ENCODE data around the gene LILRB3. TPM values are rescaled to one million over a fixed set of nuclear protein-coding genes. Genes with fewer than 3 reads are reported as not detected.
"Not testable (repeated sequence)": the region's sequence is repeated elsewhere in the genome, so short reads cannot be mapped to it uniquely, and the experiment has no call there.

Gene LILRB3
- polyA plus RNA-seq, 1 experiment = not detected

GRCh38 chr19:54188215-54188871, 34.5 kb downstream of the LILRB3 start:
- no peak for TF ChIP-seq CTCF (IDR thresholded peaks at IDR 0.05; ENCODE audit: insufficient read depth, low read depth, low read length)
- Histone ChIP-seq H3K4me3 (ENCODE audit: low read depth, low read length) (peak overlapping the region; percentile 79), H3K27me3 (ENCODE audit: control insufficient read depth, insufficient read depth, low read length) (no peaks in the 10 kb centered on the region), H3K36me3 (ENCODE audit: control insufficient read depth, insufficient read depth, low read length) (peaks cover 16% of the 10 kb centered on the region)
- ChIA-PET CTCF (interaction anchor here (0.7 to 2.0 kb wide), 3 partner anchors 15 to 77 kb away, joined by 3 to 9 read pairs (median 3); no protein-coding TSS in a partner anchor), POLR2A (interaction anchor here (0.6 kb wide), 1 partner anchor 279 kb away, joined by 3 read pairs; no protein-coding TSS in a partner anchor)
- no peak for DNase-seq (ENCODE audit: low read depth)

DNA sequence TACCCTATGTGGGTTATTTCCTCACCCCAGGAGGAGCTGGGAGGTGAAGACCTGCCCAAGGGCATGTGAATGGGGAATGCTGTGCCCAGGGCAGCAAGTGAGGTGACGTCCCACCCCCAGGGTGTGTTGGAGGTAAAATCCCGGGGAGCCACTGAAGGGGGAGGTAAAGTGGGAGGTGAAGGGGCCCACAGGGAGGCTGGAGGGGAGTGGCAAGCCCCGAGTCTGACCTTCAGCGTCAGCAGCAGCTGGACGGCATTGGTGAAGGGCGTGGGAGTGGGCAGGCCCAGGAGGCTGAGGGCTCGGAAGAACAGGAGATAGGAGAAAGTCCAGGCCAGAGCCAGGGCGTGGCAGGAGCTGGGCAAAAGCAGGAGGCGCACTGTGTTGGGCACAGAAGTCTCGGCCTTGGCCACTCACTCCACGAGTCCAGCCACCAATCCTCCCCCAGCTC, 35.8 kb downstream of the LILRB3 start:
- TF ChIP-seq CTCF (IDR thresholded peaks at IDR 0.05; ENCODE audit: insufficient read depth, low read depth, low read length) = no peak
- H3K36me3 ChIP-seq (ENCODE audit: control insufficient read depth, insufficient read depth, low read length) = peaks cover 17% of the 10 kb centered on the region
- no peak for DNase-seq (ENCODE audit: low read depth)
- no peak overlapping the region for H3K4me3 ChIP-seq (ENCODE audit: low read depth, low read length)
- CTCF ChIA-PET = interaction anchor here (1.1 to 1.3 kb wide), 2 partner anchors 11 to 16 kb away, joined by 3 read pairs; no protein-coding TSS in a partner anchor
- POLR2A ChIA-PET = no interaction called here
- H3K27me3 ChIP-seq (ENCODE audit: control insufficient read depth, insufficient read depth, low read length) = no peaks in the 10 kb centered on the region

GRCh38 chr19:54186351-54186750, 36.5 kb downstream of the LILRB3 start:
- H3K27me3 ChIP-seq (ENCODE audit: control insufficient read depth, insufficient read depth, low read length) = no peaks in the 10 kb centered on the region
- ChIA-PET POLR2A (no interaction called here), CTCF (interaction anchor here (1.1 to 1.3 kb wide), 2 partner anchors 11 to 16 kb away, joined by 3 read pairs; no protein-coding TSS in a partner anchor)
- H3K36me3 ChIP-seq (ENCODE audit: control insufficient read depth, insufficient read depth, low read length) = peaks cover 17% of the 10 kb centered on the region
- no peak for DNase-seq (ENCODE audit: low read depth)
- H3K4me3 ChIP-seq (ENCODE audit: low read depth, low read length) = no peak overlapping the region
- TF ChIP-seq CTCF (IDR thresholded peaks at IDR 0.05; ENCODE audit: insufficient read depth, low read depth, low read length) = no peak

GRCh38 chr19:54183431-54183830, 39.4 kb downstream of the LILRB3 start:
- DNase-seq (ENCODE audit: low read depth) = no peak
- CTCF ChIA-PET = interaction anchor here (2.2 kb wide), 1 partner anchor 15 kb away, joined by 7 read pairs; no protein-coding TSS in a partner anchor
- H3K4me3 ChIP-seq (ENCODE audit: low read depth, low read length) = no peak overlapping the region
- TF ChIP-seq CTCF (IDR thresholded peaks at IDR 0.05; ENCODE audit: insufficient read depth, low read depth, low read length) = no peak
- H3K27me3 ChIP-seq (ENCODE audit: control insufficient read depth, insufficient read depth, low read length) = no peaks in the 10 kb centered on the region
- POLR2A ChIA-PET = no interaction called here
- H3K36me3 ChIP-seq (ENCODE audit: control insufficient read depth, insufficient read depth, low read length) = peaks cover 34% of the 10 kb centered on the region

DNA sequence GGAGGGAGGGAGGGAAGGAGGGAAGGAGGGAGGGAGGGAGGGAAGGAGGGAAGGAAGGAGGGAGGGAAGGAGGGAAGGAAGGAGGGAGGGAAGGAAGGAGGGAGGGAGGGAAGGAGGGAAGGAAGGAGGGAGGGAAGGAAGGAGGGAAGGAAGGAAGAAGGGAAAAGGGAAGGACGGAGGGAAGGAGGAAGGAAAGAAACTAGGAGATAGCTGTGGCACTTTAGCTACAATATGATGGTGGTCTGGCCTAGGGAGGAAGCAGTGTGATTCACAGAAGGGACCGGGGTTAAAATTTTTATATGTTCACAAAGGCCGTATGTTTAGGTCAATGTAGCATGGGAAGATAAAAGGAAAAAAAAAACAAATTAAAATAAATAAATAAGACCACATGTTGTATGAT, 40.9 kb downstream of the LILRB3 start:
- POLR2A ChIA-PET; H3K27me3 ChIP-seq (ENCODE audit: control insufficient read depth, insufficient read depth, low read length); DNase-seq (ENCODE audit: low read depth); H3K4me3 ChIP-seq (ENCODE audit: low read depth, low read length): not testable (repeated sequence)
- peaks cover 32% of the 10 kb centered on the region for H3K36me3 ChIP-seq (ENCODE audit: control insufficient read depth, insufficient read depth, low read length)
- CTCF ChIA-PET = interaction anchor here (0.8 kb wide), 1 partner anchor 11 kb away, joined by 4 read pairs; no protein-coding TSS in a partner anchor
